GM18861 (cell line): ENCODE data around the gene EED.
A peak's percentile ranks its signal among the peaks of the same experiment; 100 is the strongest.

Source experiments
- ATAC-seq: cut with Tn5 transposase; IDR thresholded peaks from one replicate; pipeline ENCODE4 v1.9.1; 2021; ENCODE audit not compliant: unreplicated experiment

The EED gene, protein sequence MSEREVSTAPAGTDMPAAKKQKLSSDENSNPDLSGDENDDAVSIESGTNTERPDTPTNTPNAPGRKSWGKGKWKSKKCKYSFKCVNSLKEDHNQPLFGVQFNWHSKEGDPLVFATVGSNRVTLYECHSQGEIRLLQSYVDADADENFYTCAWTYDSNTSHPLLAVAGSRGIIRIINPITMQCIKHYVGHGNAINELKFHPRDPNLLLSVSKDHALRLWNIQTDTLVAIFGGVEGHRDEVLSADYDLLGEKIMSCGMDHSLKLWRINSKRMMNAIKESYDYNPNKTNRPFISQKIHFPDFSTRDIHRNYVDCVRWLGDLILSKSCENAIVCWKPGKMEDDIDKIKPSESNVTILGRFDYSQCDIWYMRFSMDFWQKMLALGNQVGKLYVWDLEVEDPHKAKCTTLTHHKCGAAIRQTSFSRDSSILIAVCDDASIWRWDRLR

DNA sequence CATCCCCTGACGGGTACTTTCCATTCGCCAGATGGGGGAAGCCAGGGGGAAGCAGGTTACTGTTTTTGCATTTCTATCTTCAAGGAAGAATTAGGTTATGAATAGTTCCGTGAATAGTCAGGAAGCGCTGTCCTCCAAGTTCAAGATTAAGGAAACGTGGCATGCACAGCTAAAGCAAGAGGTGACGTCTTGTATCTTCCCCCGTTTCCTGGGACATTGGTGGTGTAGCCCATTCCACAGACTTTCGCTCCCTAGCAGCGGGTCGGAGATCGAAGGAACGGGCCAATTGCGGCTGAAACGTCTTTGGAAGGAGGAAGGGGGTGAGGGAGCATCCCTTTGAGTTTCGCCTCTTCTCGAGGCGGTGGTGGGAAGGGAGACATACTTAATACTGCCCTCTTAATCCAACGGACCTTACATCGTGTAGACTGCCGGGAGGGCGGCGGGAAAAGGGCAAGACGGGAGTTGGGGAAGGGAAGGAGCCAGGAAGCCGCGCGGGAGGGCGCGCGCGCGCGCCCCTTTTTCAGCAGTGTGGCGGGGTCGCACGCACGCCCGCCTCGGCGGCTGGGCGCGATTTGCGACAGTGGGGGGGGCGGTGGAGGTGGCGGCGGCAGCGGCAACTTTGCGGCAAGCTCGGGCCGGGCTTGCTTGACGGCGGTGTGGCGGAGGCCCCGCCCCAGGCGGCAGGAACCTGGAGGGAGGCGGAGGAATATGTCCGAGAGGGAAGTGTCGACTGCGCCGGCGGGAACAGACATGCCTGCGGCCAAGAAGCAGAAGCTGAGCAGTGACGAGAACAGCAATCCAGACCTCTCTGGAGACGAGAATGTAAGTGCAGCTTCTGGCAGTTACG, at the start of gene EED:
Gene EED, plus strand, starts transcription at position 232 of the 847 bp plus-strand sequence. Its CDS starts 477 bp downstream, at position 709.
- peak; percentile 53 for ATAC-seq

DNA sequence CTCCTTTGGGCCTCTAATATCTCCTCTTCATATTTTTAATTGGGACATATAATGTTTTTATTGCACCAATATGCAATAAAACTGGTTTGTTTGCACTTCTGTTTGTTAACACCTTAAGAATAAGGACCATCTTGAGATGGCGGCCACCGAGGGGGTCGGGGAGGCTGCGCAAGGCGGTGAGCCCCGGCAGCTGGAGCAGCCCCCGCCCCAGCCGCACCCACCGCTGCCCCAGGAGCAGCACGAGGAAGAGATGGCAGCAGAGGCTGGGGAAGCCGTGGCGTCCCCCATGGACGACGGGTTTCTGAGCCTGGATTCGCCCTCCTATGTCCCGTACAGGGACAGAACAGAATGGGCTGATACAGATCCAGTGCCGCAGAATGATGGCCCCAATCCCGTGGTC, 49.6 kb upstream of the EED start:
- ATAC-seq: no peak

DNA sequence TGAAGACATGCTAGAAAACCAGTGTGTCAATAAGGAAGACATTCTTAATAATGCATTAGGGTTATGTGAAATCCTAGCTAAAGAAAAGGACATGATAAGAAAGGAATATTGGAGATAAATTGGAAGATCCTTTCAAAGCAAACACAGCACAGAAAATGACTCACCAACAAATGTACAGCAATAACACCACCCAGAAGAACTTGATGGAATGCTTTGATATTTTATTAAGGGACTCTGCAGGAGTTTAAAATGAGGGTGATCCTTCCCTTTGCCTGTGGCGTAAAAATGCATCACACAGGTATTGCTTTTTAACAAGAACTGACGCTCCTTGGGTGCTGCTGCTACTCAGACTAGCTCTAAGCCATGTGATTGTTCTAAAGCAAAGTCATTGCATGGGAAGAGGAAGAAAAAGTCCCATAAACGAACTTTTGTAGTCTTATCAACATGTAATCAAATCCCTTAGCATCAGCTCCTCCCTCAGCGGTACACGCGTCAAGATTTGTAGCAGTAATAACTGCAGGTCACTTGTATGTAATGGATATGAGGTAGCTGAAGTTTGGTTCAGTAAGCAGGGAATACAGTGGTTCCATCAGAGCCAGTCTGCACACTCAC, 48.4 kb upstream of the EED start:
- no peak for ATAC-seq

DNA sequence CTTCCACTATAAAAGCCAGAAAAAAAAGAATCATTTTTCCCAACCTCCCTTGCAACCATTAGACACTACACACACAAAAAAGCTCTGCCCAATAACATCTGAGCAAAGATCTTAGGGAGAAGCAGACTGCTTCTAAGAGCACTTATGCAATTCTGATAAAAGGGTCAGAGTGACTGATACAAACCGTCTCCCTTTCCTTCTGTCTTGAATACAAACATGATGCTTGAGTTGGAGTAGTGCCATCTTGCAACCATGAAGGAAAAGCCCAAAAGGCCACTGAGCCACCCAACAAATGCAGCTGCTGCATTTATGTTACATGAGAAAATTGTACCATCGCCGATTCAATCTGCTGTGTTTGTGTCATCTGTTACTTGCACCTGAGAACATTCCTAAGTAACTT, 47.6 kb upstream of the EED start:
- ATAC-seq: no peak

DNA sequence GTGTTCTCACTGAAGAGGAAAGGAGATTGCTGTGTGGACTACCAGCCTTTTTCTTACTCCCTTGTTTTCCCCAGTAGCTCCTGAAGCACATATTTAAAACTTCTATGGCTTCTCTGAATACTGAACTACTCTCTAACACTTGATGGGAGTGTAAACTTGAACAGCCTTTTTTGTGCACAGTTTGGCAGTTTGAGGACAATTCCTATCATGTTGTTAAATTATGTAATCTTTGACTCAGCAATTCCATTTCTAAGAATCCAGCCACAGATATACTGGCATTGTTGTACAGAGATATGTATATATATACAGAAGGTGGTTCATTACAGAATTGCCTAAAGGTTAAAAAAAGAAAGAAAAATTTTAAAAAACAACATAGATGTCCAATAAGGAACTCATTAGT, 47.1 kb upstream of the EED start:
- no peak for ATAC-seq

DNA sequence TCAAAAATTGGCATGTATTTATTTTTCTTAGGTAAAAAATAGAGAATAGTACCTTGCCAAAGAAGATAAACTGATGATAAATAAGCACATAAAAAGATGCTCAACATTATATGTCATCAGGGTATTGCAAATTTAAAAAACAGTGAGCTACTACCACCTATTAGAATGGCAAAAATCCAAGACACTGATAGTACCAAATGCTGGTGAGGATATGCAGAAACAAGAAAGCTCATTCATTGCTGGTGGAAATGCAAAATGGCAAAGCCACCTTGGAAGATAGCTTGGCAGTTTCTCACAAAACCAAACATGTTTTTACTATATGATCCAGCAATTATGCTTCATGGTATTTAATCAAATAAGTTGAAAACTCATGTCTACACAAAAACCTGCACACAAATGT, 46.4 kb upstream of the EED start:
- no peak for ATAC-seq

DNA sequence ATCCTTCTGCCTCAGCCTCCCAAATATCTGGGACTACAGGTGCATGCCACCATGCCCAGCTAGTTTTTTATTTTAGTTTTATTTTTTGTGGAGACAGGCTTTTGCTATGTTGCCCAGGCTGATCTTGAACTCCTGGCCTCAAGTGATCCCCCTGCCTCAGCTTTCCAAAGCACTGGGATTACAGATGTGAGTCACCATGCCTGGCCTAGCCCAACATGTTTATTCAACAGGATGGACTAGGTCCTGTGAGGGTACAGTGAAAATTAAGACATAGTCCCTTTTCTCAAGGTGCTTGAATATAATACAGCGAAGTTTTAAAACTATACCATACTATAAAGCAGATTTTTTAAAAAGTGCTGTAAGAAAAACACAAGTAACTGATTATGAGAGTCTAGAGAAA, 45.2 kb upstream of the EED start:
- ATAC-seq: no peak

DNA sequence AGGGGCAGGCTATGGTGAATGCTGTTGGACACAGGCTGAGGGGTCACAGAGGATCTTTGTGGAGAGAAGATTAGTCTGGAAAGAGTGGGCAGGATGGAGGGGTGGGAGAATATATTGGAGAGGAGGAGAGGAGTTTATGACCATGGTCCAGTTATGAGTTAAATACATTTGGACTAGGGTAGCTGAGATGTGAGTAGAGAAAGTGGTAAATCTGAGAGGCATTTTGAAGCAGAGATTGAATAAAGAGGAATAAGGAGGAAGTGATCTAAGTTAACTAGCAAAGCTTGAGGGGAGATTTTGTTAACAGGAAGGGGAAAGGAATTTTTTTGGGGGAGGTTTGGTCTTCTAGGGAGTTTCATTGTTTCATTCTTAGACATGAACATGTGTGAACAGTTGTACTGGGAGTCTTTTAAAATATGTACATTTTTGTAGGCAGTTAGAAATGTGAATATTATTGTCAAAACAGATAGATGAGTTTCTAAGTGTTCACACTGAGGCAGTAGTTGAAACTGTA, 43.1 kb upstream of the EED start:
- no peak for ATAC-seq

DNA sequence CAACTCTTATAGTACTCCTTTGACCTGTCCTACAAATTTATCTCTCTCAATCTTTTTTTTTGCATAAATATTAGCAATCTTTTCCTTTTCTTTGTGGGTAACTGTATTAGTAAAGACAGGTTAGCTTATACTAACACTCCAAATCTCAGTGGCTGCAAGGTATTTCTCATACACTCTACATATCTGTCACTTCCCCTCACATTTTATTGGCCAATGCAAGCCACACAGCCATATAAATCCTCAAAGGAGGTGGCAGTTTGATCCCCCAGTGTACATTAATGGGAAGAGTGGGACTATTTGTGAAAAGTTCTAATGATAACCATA, 42.6 kb upstream of the EED start:
- ATAC-seq: no peak

DNA sequence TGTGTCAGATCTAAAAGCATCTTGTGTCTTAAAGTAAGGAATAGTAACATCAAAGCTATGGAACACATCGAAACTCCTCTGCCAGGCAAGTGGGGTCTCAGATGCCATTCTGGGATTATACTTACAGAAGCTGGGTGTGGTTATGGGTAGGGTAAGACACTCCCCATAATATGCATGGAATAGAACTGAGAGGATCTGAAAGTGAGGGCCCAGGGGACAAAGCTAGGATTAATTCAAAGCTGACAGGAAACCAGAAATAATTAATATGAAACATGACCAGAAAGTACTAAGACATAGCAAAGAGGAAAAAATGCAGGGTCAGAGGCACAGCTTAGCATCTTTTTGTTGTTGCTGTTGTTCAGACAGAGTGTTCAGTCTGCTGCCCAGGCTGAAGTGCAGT, 40.2 kb upstream of the EED start:
- ATAC-seq: no peak

DNA sequence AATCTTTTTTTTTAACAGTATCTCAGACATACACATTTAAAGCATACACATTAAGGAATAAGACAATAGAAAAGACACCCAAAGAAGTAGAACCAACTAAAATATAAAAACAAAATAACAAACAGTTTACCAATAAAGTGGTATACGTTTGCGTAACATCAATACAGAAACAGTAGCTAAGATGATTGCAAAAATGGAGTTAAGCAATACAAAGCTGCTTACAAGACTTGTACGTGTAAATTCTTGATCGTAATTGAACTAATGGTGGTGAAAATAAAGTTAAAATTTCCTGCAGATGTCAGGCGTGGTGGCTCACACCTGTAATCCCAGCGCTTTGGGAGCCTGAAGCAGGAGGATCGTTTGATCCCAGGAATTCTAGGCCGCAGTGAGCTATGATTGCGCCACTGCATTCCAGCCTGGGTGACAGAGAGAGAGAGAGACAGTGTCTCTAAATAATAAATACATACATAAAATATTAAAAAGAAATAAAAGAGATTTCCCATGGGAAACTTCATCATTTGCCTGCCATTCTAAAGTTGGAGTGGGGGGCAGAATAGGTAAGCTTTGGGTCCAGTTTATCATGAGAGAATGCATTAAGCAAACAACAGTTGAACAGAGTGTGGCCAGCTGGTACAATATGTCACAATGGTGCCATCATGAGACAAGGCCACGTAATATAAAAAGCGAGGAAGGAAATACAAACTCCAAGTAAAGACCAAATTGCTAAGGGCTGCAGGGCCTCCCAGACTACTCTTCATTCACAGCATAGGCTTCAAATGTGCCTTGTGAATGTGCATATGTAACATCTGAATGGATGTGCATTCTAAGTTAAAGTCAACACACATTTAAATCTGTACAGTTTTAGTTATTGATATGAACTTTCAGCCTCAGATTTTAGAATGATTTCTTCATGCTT, 38.9 kb upstream of the EED start:
- ATAC-seq: no peak

DNA sequence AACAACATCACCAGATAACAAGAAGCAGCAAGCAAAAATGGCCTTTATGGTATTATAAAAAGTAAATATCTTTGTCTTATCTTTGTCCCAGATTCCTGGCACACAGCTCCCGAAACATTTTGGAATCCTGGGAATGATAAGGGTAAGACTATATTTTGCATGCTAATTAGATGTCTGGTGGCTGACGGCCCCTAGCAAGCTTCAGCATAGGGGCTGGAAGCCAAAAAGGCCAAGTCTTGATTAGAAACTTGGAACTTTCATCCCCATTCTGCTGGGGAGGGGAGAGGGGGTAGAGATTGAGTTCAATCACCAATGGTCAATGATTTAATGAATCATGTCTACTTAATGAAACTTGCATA, 38.2 kb upstream of the EED start:
- no peak for ATAC-seq

DNA sequence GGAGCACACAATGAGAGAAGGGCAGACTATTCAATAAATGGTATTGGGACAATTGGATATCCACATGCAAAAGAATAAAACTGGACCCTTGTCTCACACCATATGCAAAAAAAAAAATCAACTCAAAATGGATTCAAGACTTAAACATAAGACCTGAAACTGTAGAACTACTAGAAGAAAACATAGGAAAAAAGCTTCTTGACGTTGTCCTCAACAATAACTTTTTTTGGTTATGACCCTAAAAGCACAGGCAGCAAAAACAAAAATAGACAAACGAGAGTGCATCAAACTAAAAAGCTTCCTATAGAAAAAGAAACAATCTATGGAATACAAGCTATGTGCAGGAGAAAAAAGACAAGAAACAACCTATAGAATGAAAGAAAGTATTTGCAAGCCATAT, 37.1 kb upstream of the EED start:
- no peak for ATAC-seq

DNA sequence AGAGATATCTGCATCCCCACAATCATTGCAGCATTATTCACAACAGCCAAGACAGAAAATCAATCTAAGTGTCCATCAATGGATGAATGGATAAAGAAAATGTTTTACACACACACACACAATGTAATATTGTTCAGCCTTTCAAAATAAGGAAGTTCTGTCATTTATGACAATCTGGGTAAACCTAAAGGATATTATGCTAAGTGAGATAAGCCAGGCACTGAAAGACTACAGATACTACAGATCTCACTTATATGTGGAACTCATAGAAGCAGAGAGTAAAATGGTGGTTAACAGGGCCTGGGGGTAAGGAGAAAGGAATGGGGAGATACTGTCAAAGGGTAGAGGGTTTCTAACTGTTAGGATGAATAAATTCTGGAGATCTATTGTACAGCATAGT, 36.0 kb upstream of the EED start:
- no peak for ATAC-seq

DNA sequence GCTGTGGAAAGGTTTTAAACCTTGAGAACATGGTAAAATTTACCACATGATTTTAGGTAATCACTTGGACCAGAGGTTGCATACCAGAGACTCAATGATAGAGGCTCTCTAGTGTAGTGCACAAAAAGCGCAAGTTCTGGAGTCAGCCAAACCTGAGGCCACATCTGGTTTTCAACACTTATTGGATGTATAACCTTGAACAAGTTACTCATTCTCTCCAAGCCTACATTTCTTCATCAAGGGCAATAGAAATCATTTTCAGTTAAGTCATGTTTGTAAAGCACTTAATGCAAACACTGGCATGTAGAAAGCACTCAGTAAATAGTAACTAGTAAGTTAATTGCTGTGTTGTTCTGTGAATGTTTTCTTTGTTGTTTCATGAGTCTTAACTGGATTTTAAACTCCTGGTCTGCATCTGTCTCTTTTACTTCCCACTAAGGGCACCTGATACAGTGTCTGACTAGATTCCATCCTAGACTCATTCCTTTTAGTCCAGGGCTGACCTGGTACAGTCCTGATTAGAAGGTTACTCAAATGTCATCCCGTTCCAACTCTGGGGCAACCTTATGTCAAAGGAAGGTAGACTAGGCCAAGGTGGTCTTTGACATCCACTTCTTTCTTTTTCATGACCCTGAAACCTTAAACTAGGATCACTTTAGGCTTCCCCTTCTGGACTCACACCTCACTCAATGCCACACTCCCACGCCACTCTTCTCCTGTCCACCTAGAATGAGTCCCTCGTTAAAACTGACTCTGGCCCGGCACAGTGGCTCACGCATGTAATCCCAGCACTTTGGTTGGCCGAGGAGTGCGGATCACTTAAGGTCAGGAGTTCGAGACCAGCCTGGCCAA, 34.5 kb upstream of the EED start:
- ATAC-seq: no peak

DNA sequence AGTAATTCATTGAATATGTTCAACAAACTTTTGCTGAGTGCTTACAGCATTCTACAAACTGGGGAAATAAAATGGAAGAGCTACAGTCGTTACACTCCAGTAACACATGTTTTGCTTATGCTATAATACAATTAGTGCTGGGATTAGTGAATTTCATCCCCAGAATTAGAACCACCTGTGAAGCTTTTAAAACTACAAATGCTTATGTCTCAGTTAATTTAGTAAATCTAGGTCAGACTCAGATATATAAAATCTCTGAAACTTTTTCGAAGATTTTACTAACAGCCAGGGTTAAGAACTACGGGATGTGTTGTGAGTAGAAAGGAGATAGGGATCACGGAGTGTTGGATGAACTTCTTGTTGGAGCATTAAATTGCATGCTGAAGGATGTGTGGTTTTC, 33.7 kb upstream of the EED start:
- no peak for ATAC-seq

DNA sequence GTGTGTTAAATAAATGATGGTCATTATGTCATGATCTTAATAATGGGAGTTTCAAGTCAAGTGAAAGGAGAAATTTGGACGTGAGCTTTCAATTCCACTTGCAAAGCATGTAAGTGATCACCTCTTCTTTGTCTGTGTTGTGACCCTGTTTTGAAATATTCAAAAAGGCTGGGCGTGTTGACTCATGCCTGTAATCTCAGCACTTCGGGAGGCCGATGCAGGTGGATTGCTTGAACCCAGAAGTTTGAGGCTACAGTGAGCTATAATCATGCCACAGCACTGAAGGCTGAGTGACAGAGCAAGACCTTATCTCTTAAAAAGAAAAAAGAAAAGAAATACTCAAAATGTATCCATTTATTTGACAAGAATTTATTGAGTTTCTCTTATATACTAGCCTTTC, 32.9 kb upstream of the EED start:
- ATAC-seq: peak; percentile 36

DNA sequence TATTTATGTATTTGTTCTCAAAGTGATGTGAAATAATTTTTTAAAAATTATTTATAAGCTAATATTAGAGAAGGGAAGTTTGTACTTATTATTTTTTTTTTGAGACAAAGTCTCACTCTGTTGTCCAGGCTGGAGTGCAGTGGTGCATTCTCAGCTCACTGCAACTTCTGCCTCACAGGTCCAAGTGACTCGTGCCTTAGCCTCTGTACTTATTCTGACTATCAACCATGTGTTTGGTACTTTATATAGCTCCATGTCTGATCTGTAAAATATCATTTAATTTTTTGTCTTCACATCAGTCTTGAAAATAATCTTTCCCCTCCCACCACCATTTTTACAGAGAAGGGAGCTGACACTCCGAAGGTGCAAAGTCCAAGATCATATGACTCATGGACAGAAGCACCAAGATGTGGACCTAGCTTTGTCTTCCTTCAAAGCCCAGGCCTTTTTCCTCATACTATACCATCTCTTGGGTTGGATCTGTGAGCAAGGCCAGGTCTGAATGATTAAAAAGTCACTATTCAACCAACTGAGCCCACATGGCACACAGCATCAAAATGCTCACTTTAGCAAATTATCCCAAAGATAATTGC, 32.4 kb upstream of the EED start:
- ATAC-seq: no peak

DNA sequence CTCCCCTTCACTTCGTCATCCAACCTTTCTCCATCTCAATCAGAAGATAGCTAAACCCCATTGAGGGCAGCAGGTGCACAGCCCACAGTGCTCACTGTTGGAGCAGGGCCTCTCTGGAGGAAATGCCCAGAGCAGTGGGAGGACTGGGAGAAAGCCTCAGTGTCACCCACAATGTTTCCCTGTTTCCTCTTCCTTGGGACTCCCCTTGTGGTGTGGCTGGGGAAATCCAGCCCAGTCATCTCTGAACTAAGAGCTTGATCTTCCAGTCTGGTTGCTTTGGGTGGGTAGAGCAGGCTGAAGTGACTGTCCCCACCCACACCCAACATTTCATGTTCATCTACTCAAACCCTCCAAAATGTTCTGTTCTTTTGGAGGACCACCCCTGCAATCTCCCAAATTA, 29.8 kb upstream of the EED start:
- ATAC-seq: no peak
